ENCODE results near the gene ITM2A. TPM values are rescaled to one million over a fixed set of nuclear protein-coding genes. Genes with fewer than 3 reads are reported as not detected.

The ITM2A gene
- total RNA-seq, 4 donors from 2014 or later: 23.4 to 45.1 (median 27.2) TPM

- Histone ChIP-seq H3K4me1 (peaks cover 4% of the 10 kb centered on the region), H3K27ac (no peak overlapping the region), H3K27me3 (no peaks in the 10 kb centered on the region), H3K4me3 (no peak overlapping the region), H3K36me3 (no peaks in the 10 kb centered on the region), H3K9me3 (no peaks in the 10 kb centered on the region)
- TF ChIP-seq EP300 (IDR thresholded peaks at IDR 0.05) (no peak), POLR2AphosphoS5 (IDR thresholded peaks at IDR 0.05) (no peak)
- no peak for DNase-seq (ENCODE audit: low spot score in 2 of 2)
Measured at GRCh38 chrX:79409657-79410056, 42.5 kb upstream of the ITM2A start.

- DNase-seq (ENCODE audit: low spot score in 2 of 2): no peak
- Histone ChIP-seq H3K9me3 (no peaks in the 10 kb centered on the region), H3K27ac (no peak overlapping the region), H3K4me3 (no peak overlapping the region), H3K36me3 (no peaks in the 10 kb centered on the region), H3K27me3 (no peaks in the 10 kb centered on the region), H3K4me1 (peaks cover 4% of the 10 kb centered on the region)
- 75% methylated on average over 3 of the region's 3 CpGs for WGBS
- no peak for TF ChIP-seq EP300 (IDR thresholded peaks at IDR 0.05)
- TF ChIP-seq POLR2A (IDR thresholded peaks at IDR 0.05): no peak
- TF ChIP-seq POLR2AphosphoS5 (IDR thresholded peaks at IDR 0.05): no peak
- TF ChIP-seq CTCF (IDR thresholded peaks at IDR 0.05): no peak
Measured at GRCh38 chrX:79408623-79409322, 41.6 kb upstream of the ITM2A start.

- H3K9me3 ChIP-seq: no peaks in the 10 kb centered on the region
- H3K4me3 ChIP-seq: no peak overlapping the region
- H3K27ac ChIP-seq: no peak overlapping the region
- no peaks in the 10 kb centered on the region for H3K36me3 ChIP-seq
- no peak for DNase-seq (ENCODE audit: low spot score in 2 of 2)
- no peaks in the 10 kb centered on the region for H3K4me1 ChIP-seq
- no peaks in the 10 kb centered on the region for H3K27me3 ChIP-seq
- TF ChIP-seq POLR2A (IDR thresholded peaks at IDR 0.05) (no peak), CTCF (IDR thresholded peaks at IDR 0.05) (no peak), POLR2AphosphoS5 (IDR thresholded peaks at IDR 0.05) (no peak), EP300 (IDR thresholded peaks at IDR 0.05) (no peak)
- 69% methylated on average over 4 of the region's 4 CpGs for whole genome bisulfite sequencing
Measured at GRCh38 chrX:79400623-79401022, 33.5 kb upstream of the ITM2A start.

GRCh38 chrX:79375340-79375739 lies 8.2 kb upstream of the ITM2A start:
- 60% methylated on average over 2 of the region's 2 CpGs for WGBS
- Histone ChIP-seq H3K4me3 (no peak overlapping the region), H3K4me1 (no peaks in the 10 kb centered on the region), H3K36me3 (no peaks in the 10 kb centered on the region), H3K27ac (no peak overlapping the region), H3K9me3 (no peaks in the 10 kb centered on the region), H3K27me3 (no peaks in the 10 kb centered on the region)
- TF ChIP-seq POLR2AphosphoS5 (IDR thresholded peaks at IDR 0.05) (no peak), EP300 (IDR thresholded peaks at IDR 0.05) (no peak), CTCF (IDR thresholded peaks at IDR 0.05) (no peak), POLR2A (IDR thresholded peaks at IDR 0.05) (no peak)
- DNase-seq (ENCODE audit: low spot score in 2 of 2): no peak

- Histone ChIP-seq H3K4me1 (no peaks in the 10 kb centered on the region), H3K9me3 (no peaks in the 10 kb centered on the region), H3K27me3 (no peaks in the 10 kb centered on the region), H3K4me3 (no peak overlapping the region), H3K27ac (no peak overlapping the region), H3K36me3 (no peaks in the 10 kb centered on the region)
- WGBS: 85% methylated on average over 1 of the region's 1 CpG
- no peak for DNase-seq (ENCODE audit: low spot score in 2 of 2)
- TF ChIP-seq CTCF (IDR thresholded peaks at IDR 0.05) (no peak), POLR2A (IDR thresholded peaks at IDR 0.05) (no peak), POLR2AphosphoS5 (IDR thresholded peaks at IDR 0.05) (no peak), EP300 (IDR thresholded peaks at IDR 0.05) (no peak)
Measured at GRCh38 chrX:79371640-79372039, 4.5 kb upstream of the ITM2A start.

GRCh38 chrX:79371101-79371500 lies 4.0 kb upstream of the ITM2A start:
- 29% methylated on average over 2 of the region's 2 CpGs for WGBS
- Histone ChIP-seq H3K36me3 (no peaks in the 10 kb centered on the region), H3K27me3 (no peaks in the 10 kb centered on the region), H3K4me3 (no peak overlapping the region), H3K27ac (no peak overlapping the region), H3K9me3 (no peaks in the 10 kb centered on the region), H3K4me1 (no peaks in the 10 kb centered on the region)
- TF ChIP-seq POLR2A (IDR thresholded peaks at IDR 0.05): no peak
- DNase-seq (ENCODE audit: low spot score in 2 of 2): no peak

All from suprapubic skin (tissue), 4 donors.